HUES64 (cell line): ENCODE data around the gene AP2B1.
"Not testable (repeated sequence)": the region's sequence is repeated elsewhere in the genome, so short reads cannot be mapped to it uniquely, and the experiment has no call there.

Source experiments
- H3K27ac ChIP-seq: 2 replicates; pipeline ENCODE4 v1.7.0; 2013; ENCODE audit warnings: low read depth, low read length, inconsistent platforms
- H3K27me3 ChIP-seq: 2 replicates; pipeline ENCODE4 v1.6.1; 2013; ENCODE audit warnings: mild to moderate bottlenecking, low read length; ENCODE audit not compliant: insufficient read depth
- H3K36me3 ChIP-seq: 2 replicates; pipeline ENCODE4 v1.6.1; 2013; ENCODE audit warnings: mild to moderate bottlenecking, low read length; ENCODE audit not compliant: insufficient read depth
- H3K4me1 ChIP-seq: 2 replicates; pipeline ENCODE4 v1.6.1; 2013; ENCODE audit warnings: mild to moderate bottlenecking, low read length, moderate library complexity; ENCODE audit not compliant: insufficient read depth
- H3K4me3 ChIP-seq: 2 replicates; pipeline ENCODE4 v1.5.1; 2013; ENCODE audit warnings: mild to moderate bottlenecking, low read length, moderate library complexity
- H3K9ac ChIP-seq: 2 replicates; pipeline ENCODE4 v1.6.1; 2013; ENCODE audit warnings: mild to moderate bottlenecking, low read depth, low read length
- H3K9me3 ChIP-seq: 2 replicates; pipeline ENCODE4 v1.6.1; 2013; ENCODE audit warnings: low read depth, low read length; ENCODE audit not compliant: insufficient read depth
- WGBS: fragments of 150-250, 120-280 bp; methylation state at CpG from one replicate; pipeline ENCODE4 v1.1.7; 2013; ENCODE audit warnings: missing lambda C conversion rate; 5-methylcytosine and 5-hydroxymethylcytosine counted together

Gene AP2B1

GRCh38 chr17:35749560-35750412 is 162.7 kb downstream of the AP2B1 start:
- Histone ChIP-seq H3K36me3 (no peaks in the 10 kb centered on the region), H3K27ac (no peak overlapping the region), H3K9me3 (no peaks in the 10 kb centered on the region), H3K9ac (no peak overlapping the region), H3K4me1 (no peaks in the 10 kb centered on the region), H3K27me3 (peaks cover 22% of the 10 kb centered on the region), H3K4me3 (peak overlapping the region; percentile 26)
- 19% methylated on average over 35 of the region's 35 CpGs for WGBS

DNA sequence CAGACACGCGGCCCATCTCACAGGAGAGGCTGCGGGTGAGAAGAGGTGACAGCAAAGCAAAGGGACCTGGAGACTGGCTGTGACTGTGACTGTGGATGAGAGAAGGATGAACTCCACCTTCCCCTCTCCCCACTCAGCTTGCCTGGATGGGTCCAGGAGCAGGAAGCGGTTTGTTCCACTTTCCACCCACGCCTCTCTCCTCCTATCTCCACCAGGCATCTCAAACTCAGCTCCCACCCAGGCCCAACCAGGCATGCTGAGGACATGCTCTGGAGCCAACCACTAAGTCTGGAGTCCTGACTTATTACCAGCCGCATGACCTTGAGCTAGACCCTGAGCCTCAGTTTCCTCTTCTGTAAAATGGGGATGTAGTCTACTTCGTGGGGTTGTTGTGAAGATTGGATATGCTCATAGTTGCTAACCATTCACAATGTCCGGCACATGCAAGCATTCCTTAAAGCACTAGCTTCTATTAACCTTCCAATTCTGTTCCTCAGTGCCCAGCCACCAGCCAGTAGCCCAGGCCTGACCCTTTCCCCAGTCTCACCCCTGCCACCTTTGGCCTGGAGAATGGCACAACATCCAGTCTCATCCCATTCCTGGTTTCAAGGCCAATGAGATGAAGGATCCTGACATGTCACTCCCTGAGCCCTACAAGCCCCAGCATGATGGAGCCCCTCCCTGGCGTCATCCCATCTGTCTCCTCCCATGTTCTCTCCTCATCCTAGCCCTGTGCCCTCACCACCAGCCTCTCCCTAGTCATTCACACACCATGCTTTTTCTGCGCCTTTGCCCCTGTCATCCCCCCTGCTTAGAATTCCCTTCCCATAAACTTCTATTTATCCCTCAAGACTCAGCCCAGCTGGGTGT is 163.6 kb downstream of the AP2B1 start:
- Histone ChIP-seq H3K9ac (no peak overlapping the region), H3K36me3 (no peaks in the 10 kb centered on the region), H3K4me1 (no peaks in the 10 kb centered on the region), H3K27me3 (peaks cover 22% of the 10 kb centered on the region), H3K9me3 (no peaks in the 10 kb centered on the region), H3K27ac (no peak overlapping the region), H3K4me3 (peak overlapping the region; percentile 26; the same call in 1 of the 2 replicates)
- 89% methylated on average over 10 of the region's 10 CpGs for WGBS

- not testable (repeated sequence) for H3K4me3 ChIP-seq, H3K4me1 ChIP-seq, H3K9me3 ChIP-seq, H3K27ac ChIP-seq, H3K36me3 ChIP-seq, H3K9ac ChIP-seq
- peaks cover 22% of the 10 kb centered on the region for H3K27me3 ChIP-seq
- 83% methylated on average over 4 of the region's 4 CpGs for WGBS
These were observed 164.4 kb downstream of the AP2B1 start for GRCh38 chr17:35751541-35751940.

GRCh38 chr17:35752471-35752870 is 165.3 kb downstream of the AP2B1 start:
- Histone ChIP-seq H3K27me3 (peaks cover 22% of the 10 kb centered on the region), H3K36me3 (no peaks in the 10 kb centered on the region), H3K27ac (no peak overlapping the region), H3K9me3 (no peaks in the 10 kb centered on the region), H3K9ac (no peak overlapping the region), H3K4me3 (no peak overlapping the region), H3K4me1 (no peaks in the 10 kb centered on the region)
- 91% methylated on average over 16 of the region's 16 CpGs for WGBS

- 64% methylated on average over 9 of the region's 9 CpGs for WGBS
- H3K4me3 ChIP-seq = no peak within 1 kb of the TSS
- no peaks in the 10 kb centered on the region for H3K9me3 ChIP-seq
- H3K9ac ChIP-seq = no peak within 1 kb of the TSS
- H3K36me3 ChIP-seq = no peaks in the 10 kb centered on the region
- H3K4me1 ChIP-seq = no peaks in the 10 kb centered on the region
- no peak within 1 kb of the TSS for H3K27ac ChIP-seq
- H3K27me3 ChIP-seq = peaks cover 22% of the 10 kb centered on the region
These were observed 166.0 kb downstream of the AP2B1 start, which contains the start of gene GAS2L2 for GRCh38 chr17:35752945-35753764. TSS of gene GAS2L2 (minus strand) at chr17:35753239. CDS start at chr17:35752850, 389 bp downstream.

- H3K4me3 ChIP-seq = no peak overlapping the region
- H3K9ac ChIP-seq = no peak overlapping the region
- H3K36me3 ChIP-seq = no peaks in the 10 kb centered on the region
- H3K9me3 ChIP-seq = no peaks in the 10 kb centered on the region
- no peaks in the 10 kb centered on the region for H3K4me1 ChIP-seq
- no peaks in the 10 kb centered on the region for H3K27me3 ChIP-seq
- no peak overlapping the region for H3K27ac ChIP-seq
These were observed 170.1 kb downstream of the AP2B1 start for GRCh38 chr17:35757243-35757642.

- H3K36me3 ChIP-seq = no peaks in the 10 kb centered on the region
- H3K9ac ChIP-seq = no peak within 1 kb of the TSS
- no peak within 1 kb of the TSS for H3K27ac ChIP-seq
- 0 out of 2 replicates have a peak, but pooled peaks cover 2% of the 10 kb centered on the region for H3K27me3 ChIP-seq
- no peak within 1 kb of the TSS for H3K4me3 ChIP-seq
- peaks cover 2% of the 10 kb centered on the region; the same call in 1 of the 2 replicates for H3K4me1 ChIP-seq
- WGBS = no CpG with 5 or more reads among the region's 1 CpG
- no peaks in the 10 kb centered on the region for H3K9me3 ChIP-seq
These were observed 173.5 kb downstream of the AP2B1 start, which contains the start of gene C17orf50 for GRCh38 chr17:35760587-35760986. TSS of gene C17orf50 (plus strand) at chr17:35760887. CDS start at chr17:35760942, 55 bp downstream.

GRCh38 chr17:35761601-35762000 is 174.5 kb downstream of the AP2B1 start:
- Histone ChIP-seq H3K9me3 (no peaks in the 10 kb centered on the region), H3K27me3 (0 out of 2 replicates have a peak, but pooled peaks cover 3% of the 10 kb centered on the region), H3K4me1 (peaks cover 10% of the 10 kb centered on the region; the same call in 1 of the 2 replicates), H3K27ac (no peak overlapping the region), H3K9ac (no peak overlapping the region), H3K4me3 (no peak overlapping the region), H3K36me3 (no peaks in the 10 kb centered on the region)
- 89% methylated on average over 5 of the region's 5 CpGs for WGBS

DNA sequence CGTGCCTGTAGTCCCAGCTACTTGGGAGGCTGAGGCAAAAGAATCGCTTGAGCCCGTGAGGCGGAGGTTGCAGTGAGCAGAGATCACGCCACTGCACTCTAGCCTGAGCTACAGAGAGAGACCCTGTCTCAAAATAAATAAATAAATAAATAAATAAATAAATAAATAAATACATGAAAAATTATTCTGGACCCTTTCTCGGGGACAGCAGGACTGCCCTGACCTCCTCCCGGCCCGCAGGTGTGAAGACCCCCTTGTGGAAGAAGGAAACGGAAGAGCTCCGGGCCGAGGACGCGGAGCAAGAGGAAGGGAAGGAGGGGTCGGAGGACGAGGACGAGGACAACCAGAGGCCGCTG is 176.6 kb downstream of the AP2B1 start:
- Histone ChIP-seq H3K4me3 (peak overlapping the region; percentile 57; the same call in 1 of the 2 replicates), H3K27me3 (0 out of 2 replicates have a peak, but pooled peaks cover 3% of the 10 kb centered on the region), H3K4me1 (peaks cover 10% of the 10 kb centered on the region; the same call in 1 of the 2 replicates), H3K9ac (no peak overlapping the region), H3K27ac (no peak overlapping the region), H3K36me3 (no peaks in the 10 kb centered on the region), H3K9me3 (no peaks in the 10 kb centered on the region)
- WGBS = 37% methylated on average over 16 of the region's 17 CpGs

- H3K36me3 ChIP-seq = no peaks in the 10 kb centered on the region
- no peak overlapping the region for H3K27ac ChIP-seq
- WGBS = 8% methylated on average over 75 of the region's 75 CpGs
These were observed 177.2 kb downstream of the AP2B1 start for GRCh38 chr17:35764123-35764991.

More at GRCh38 chr17:35764123-35764991, 177.2 kb downstream of the AP2B1 start:
- Histone ChIP-seq H3K4me3 (peak overlapping the region; percentile 57), H3K27me3 (0 out of 2 replicates have a peak, but pooled peaks cover 3% of the 10 kb centered on the region), H3K9me3 (no peaks in the 10 kb centered on the region), H3K9ac (peak overlapping the region; percentile 42; the same call in 1 of the 2 replicates), H3K4me1 (peaks cover 10% of the 10 kb centered on the region; the same call in 1 of the 2 replicates)
